Measurements from ENCODE around the gene IFTAP.
"Not testable (repeated sequence)": the region's sequence is repeated elsewhere in the genome, so short reads cannot be mapped to it uniquely, and the experiment has no call there.

The IFTAP gene

DNA sequence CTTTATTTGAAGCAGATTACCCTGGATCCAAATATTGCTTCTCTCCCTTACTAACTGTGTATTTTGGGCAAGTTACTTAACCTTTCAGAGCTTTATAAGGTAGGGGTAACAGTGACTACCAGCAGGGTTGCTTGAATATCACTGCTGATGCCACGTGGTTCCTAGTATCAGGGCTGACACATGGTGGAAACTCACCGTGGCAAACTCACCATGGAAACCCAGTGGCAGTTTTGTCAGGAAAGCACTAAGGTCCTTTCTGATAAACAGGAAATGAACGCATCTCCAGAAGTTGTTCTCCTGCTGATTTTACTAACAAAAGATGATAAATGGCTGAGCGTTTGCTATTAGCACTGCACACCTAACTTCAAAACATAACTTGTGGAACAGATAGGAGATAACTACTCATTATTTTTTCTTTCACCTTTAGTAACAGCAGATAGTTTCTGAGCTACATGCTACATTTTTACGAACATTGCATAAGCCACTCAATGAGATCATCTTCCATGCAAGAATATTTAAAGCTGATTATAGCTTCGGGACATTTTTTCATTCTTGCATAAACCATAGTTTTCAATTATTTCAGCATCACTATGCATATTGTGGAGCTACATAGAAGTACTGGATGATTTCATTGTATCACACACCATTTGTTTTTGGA, 63.4 kb downstream of the IFTAP start:
- DNase-seq: no peak

DNA sequence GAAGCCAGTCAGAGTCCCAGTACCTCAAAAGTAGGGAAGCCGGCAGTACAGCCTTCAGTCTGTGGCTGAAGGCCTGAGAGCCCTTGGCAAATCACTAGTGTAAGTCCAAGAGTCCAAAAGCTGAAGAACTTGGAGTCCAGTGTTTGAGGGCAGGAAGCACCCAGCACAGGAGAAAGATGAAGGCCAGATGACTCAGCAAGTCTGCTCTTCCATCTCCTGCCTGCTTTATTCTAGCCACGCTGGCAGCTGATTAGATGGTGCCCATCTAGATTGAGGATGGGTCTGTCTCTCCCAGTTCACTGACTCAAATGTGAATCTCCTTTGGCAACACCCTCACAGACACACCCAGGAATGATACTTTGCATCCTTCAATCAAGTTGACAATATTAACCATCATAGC, 67.1 kb downstream of the IFTAP start:
- not testable (repeated sequence) for DNase-seq

DNA sequence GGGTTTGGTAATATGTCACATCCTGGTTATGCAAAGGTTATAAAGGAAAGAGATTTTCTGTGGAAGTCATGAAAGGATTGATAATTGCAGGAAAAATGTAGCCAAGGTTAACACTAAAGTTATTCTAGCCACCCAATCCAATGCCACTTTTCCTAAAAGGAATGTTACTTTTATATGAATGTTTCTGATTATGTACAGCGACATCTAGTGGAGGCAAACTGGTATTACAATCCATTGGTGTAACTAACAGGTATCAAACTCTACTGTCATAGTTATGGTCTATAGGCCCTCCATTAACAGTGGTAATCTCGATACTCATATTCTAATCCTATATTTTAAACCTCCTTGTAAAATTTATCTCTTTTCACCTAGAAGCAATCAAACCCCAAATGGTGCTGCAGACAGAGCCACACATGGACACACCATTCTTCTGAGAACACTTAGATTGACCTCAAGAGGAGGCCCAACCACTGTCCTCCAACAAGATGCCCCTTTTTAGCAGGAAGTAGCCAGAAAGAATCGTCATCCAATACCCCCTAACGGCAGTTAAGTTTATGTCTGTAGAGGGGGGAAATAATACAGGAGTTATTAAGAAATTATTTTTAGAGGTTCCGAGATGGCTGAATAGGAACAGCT, 78.6 kb downstream of the IFTAP start:
- no peak for DNase-seq

DNA sequence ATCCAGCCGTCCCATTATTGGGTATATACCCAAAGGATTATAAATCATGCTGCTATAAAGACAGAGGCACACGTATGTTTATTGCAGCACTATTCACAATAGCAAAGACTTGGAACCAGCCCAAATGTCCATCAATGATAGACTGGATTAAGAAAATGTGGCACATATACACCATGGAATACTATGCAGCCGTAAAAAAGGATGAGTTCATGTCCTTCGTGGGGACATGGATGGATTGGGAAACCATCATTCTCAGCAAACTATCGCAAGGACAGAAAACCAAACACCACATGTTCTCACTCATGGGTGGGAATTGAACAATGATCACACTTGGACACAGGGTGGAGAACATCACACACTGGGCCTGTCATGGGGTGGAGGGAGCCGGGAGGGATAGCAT, 85.2 kb downstream of the IFTAP start:
- DNase-seq: not testable (repeated sequence)

DNA sequence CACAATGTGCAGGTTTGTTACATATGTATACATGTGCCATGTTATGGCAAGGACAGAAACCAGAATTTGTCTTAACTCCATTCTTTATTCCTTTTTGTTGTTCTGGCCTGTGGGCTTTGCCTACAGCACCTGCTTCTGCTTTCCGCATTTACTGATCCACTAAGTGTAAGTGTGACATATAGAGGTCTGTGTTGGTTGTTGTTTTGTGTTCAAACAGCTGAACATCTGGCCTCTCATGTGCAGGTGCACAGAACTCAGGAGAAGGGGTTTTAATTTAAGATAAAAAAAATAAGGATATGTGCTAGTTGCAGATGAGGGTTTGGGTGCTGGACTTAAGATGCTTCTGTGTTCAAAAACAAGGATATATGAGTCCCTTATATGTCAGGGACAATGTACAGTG, 89.5 kb downstream of the IFTAP start:
- no peak for DNase-seq

DNA sequence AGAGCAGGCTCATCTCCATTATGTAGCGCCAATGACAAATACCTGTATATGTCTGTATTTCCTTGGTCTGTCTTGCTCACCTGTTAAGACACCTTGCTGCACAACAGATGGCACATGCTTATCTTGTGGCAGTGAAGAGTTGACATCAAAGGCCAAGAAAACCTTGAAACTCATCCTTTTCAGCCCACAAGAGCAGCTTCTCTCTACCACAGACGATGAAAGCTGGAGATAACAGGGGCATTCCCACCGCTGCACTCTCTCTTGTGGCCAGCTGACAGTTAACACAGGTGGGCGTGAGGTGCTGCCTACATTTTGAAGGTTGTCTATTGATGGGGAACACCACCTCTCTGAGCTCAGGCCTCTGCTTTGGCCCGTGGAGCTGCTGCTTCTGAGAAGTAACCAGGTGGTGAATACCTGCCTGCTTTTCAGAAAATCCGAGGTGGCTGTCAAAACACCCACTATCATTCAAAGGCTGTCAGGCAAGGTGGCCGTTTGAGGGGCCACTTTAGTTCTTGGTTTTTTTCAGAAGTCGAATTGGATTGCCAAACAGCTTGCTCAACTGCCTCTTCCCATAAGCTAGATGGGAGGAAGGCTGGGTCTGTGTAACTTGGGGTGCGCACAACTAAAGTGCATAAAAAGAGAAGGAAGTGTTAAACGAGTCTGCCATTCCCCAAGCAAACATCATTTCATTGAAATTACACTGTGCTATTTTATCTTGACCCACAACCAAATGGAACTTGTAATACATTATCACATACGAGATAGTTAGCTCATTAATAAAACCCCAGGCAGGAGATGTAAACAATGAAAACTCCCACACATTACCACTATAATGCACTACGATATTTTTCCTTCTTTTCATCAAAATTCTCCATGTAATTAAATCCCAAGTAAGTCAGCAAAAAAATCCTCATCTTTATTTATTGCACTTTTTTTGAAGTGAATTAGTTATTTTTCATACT, 90.8 kb downstream of the IFTAP start:
- DNase-seq: no peak

DNA sequence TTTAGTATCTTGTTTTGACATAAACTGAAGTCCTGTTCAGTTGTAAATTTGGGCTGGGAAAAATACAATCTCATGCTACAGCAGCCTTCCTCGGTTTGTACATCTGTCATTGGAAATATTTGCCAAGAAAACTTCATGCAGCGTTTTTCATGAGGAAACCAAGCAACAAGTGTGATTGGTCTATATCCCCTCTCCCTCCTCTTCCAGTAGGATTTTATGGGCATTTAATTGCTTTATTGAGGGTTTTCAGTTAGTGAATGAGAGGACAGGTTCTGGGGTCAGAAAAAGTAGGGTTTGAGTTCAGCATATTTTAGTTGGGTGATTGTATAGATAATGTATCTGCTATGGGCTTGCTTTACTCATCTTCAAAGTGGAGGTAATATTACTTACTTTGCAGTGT, 93.8 kb downstream of the IFTAP start:
- no peak for DNase-seq

DNA sequence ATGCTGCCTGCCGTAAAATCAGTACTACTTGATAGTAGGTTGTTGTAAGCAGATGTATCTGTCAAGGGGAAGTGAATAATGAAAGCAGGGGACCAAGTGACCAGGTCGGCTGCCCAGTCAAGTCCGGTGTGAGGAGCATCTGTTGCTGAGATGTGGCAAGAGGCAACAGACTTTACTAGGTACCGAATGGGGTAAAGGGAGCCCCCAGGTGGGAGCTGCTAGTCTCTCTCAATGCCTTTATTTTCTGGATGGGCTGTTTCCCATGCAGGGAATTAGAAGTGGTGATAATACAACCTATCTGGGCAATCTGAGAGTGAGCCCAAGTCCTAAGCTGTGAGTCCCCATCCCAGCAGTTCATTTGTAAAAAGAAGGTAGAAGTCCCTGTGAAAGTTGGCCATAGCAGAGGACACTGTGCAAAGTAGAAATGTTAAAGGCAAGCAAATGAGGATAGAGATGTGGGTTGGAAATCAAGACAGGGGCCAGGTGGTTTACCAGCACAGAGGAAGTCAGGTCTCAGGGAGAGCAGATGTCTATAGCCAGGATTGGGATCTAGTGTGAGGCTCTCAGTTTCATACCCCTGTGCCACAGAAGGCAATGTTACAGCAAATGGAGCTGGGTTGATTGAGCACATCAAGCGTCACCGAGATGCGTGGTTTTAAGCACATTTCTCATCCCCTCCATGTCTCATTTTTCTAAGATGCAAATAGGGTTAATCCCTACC, 94.4 kb downstream of the IFTAP start:
- no peak for DNase-seq

DNA sequence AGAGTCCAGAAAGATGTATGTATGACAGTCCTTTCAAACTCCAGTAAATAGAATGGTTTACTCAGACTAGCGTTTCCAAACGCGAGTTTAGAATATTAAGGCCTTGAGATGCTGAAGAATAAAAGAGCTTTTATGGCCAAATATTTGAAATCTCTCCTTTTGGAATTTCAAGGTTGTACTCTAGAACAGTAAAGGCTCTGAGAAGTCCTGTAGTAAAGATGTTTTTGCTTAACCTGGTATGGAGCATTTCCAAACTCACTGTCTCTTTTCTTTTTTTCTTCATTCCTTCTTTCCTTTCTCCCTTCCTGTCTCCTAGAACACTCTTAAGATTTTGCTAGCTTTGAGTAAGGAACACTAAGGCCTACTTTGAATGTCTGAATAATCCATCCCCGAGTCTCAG, 95.1 kb downstream of the IFTAP start:
- no peak for DNase-seq

DNA sequence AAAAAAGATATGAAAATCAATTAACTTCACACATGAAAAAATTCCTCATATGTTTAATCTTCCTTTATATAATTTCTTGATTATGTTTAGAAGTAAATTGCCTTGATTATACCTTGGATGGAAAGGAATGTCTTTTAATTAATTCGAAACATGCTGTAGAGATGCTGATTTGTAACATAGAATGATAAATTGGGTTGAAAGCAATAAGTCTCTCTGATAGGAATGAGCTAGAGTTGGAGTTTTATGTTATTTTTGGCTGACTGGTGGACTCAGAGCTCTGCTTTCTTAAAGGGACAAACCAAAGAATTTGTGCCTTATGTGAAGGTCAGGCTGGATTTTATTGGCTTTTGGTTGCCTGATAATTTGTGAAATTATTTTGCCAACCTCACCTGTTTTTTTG, 98.4 kb downstream of the IFTAP start:
- DNase-seq: no peak

DNA sequence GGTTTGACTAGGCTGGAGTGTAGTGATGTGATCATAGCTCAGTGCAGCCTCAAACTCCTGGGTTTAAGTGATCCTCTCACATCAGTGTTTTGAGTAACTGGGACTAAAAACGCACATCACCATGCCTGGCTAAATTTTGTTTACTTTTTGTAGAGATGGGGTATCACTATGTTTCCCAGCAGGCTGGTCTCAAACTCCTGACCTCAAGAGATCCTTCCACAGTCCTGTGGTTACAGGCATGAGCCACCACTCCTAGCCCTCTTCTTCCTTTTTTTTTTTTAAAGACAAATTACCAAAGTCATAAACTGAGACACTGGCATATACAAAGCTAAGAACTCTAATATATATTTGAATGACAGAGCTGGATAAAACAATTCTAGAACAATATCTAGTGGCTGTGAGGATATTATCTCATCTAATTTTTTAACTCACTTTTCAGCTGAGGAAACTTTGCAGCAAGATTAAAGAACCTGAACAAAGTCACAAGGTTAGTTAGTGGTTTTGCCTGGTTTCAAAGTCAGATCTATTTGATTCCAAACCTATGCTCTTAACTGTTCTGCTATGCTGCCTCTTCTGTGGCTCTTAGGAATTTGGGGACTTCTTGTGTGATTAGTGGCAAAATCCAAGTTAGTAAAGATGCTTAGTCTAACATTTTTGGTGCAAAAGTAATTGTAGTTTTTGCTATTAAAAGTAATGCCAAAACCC, 99.0 kb downstream of the IFTAP start:
- DNase-seq: no peak

DNA sequence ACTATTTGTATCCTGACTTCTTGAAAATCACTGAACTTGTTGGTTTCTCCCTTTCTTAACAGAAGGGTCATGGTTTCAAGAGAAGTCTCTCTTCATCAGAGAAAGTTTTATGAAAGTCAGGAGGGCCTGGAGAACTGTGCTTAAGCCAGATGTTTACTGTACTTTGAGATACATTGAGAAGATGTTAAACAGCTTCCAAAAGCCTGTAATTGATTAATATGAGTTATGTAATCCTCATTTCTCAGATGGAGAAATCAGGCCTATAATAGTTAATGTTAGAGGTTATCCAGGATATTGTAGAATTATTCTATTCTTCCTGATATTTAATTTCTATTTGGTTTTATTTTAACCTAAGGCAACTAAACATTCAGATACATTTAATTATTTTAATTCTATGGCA, 100.8 kb downstream of the IFTAP start:
- DNase-seq: no peak

DNA sequence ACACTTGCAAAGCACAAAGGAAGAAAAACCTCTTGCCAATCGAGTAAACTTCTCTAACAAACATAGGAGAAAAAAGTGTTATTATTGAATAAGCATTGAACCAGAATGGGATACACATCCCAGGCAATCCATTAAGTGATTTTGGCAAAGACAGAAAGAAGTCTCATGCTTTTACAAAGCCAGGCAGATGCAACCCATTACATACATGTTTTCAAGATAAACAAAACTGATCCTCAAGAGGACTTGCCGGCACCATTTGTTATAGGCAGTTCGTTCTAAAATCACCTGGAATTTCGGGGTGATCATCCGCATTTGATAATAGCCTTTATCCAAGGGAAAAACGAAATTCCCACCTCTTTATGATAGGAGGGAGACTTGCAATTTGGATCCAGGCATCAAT, 101.3 kb downstream of the IFTAP start:
- DNase-seq: no peak

DNA sequence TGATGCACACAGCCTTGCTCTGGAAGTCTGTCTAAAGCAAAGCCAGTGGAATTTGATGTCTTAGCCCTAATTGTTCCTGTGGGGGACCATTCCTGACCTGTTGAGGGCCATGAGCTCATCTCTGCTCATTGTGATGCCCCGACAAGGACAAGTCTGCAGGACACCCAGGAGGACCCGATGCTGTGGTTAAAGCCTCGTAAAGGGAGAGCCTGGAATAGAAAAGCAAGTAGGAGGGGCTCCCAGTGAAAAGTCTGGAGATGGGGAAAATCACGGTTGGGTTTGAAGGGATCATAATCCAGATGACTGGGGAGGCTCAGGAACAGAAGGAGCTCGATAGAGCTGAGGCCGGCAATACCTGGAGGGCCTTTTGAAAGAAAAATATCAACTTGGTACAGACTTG, 102.2 kb downstream of the IFTAP start:
- no peak for DNase-seq

DNA sequence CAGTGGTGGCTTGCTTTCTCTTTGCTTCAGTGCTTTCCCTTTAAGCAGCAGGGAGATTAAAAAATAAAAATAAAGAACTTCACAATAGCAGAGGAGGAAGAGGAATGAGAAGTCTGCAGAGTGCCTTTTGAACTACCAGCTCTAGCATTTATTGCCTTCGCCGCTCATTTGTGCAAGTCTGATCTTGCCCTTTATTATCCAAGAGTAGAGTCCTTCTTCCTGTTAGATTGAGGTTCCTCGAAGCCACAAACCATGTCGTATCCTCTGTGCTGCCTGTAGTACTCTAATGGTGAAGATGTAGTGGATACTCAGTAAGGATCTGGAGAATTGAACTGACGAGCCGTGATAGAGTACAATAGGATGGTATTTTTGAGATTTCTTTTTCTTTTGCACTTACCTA, 105.0 kb downstream of the IFTAP start:
- no peak for DNase-seq

DNA sequence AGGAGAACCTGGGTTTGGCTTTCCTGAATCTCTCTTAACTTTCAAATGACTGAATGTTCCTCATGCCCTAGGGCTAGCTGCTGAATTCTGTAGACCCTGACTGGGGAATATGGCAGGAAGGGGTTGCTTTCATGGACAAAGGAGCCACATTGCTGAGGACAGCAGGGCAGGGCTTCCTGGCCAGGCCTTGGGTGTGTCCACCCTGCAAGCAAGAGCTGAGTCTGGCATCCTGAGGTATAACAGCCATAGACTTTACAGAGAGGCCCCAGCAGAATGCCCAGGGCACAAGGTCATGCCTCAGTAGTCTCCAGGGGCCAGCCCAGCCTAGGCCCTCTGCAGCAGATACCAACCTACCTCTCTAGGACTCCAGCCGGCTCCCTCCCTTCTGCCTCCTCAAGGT, 105.9 kb downstream of the IFTAP start:
- DNase-seq: no peak

DNA sequence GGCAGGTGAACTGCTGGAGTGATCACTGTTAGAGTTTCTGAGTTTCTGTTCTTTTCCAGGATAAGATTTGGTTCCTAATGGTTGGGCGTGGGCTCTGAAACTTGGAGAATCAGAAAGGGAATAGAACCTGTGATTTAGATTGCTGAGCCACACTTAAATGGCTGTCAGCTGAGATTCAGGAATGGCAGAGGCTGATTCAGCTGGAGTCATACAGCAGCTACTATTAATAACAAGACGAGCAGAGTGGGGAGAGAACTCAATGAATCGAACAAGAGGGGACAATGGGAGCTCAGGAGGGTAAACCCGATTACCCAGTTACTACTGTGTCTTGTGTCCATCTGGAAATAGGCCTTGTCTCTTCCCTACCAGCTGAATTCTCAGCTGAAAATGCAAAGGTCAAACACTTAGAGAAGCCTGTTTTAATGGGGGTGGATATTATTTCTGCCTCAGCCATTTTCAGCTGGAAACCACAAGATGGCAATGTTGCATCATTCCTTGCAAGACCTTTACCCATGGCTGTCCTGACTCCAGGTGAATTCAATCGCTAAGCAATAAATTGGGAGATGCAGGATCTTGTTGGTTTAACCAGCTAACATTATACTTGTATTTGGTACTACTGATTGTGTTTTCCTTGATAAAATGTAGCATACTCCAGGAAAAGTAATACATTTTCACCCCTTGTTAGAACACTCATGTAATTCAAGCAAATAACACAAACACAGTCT, 108.2 kb downstream of the IFTAP start:
- no peak for DNase-seq

DNA sequence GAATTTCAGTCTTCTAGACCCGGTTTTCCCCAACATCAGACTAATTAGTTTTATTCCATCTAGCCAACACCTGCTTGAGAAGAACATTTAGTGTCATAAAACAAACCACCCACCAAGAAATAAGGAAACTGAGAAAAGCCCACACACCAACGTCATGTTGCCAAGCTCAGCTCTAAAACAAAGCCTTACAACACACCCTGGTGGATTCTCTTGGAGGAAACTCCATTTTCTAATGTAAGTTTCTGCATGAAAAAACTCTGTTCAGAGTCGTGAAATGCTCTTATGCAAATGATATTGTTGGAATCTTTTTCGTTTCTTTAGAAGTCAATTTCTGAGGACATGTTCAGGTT, 108.7 kb downstream of the IFTAP start:
- DNase-seq: no peak
